Measurements from ENCODE around the gene SLC13A1.
"Not testable (repeated sequence)": the region's sequence is repeated elsewhere in the genome, so short reads cannot be mapped to it uniquely, and the experiment has no call there.

The SLC13A1 gene

GRCh38 chr7:123122916-123123315 lies 76.9 kb downstream of the SLC13A1 start:
- no peak for DNase-seq

GRCh38 chr7:123120286-123120685 lies 79.5 kb downstream of the SLC13A1 start:
- no peak for DNase-seq

GRCh38 chr7:123115331-123115730 lies 84.4 kb downstream of the SLC13A1 start:
- no peak for DNase-seq

GRCh38 chr7:123114288-123114687 lies 85.5 kb downstream of the SLC13A1 start:
- no peak for DNase-seq

- DNase-seq = no peak
Measured at GRCh38 chr7:123112833-123113232, 86.9 kb downstream of the SLC13A1 start.

GRCh38 chr7:123099712-123100111 lies 100.1 kb downstream of the SLC13A1 start:
- DNase-seq = no peak

GRCh38 chr7:123096976-123097375 lies 102.8 kb downstream of the SLC13A1 start:
- DNase-seq = peak; percentile 23

GRCh38 chr7:123096434-123096833 lies 103.3 kb downstream of the SLC13A1 start:
- DNase-seq = no peak

- no peak for DNase-seq
Measured at GRCh38 chr7:123090456-123090855, 109.3 kb downstream of the SLC13A1 start.

GRCh38 chr7:123086910-123087309 lies 112.9 kb downstream of the SLC13A1 start:
- DNase-seq = not testable (repeated sequence)

- DNase-seq = not testable (repeated sequence)
Measured at GRCh38 chr7:123084861-123085260, 114.9 kb downstream of the SLC13A1 start.

- DNase-seq = no peak
Measured at GRCh38 chr7:123079021-123079420, 120.7 kb downstream of the SLC13A1 start.

- no peak for DNase-seq
Measured at GRCh38 chr7:123075838-123076467, 123.8 kb downstream of the SLC13A1 start.

- no peak for DNase-seq
Measured at GRCh38 chr7:123070702-123071286, 129.0 kb downstream of the SLC13A1 start.

- no peak for DNase-seq
Measured at GRCh38 chr7:123067814-123068213, 132.0 kb downstream of the SLC13A1 start.

Measured in NCI-H2029 (cell line).